Right hindlimb (tissue), 1 donor: ENCODE results near the gene UBL5.
"Not testable (repeated sequence)": the region's sequence is repeated elsewhere in the genome, so short reads cannot be mapped to it uniquely, and the experiment has no call there.

ENCODE experiments used
- DNase-seq: peaks from one replicate; pipeline ENCODE4 v3.0.0-alpha.2; 2018

The UBL5 gene

DNA sequence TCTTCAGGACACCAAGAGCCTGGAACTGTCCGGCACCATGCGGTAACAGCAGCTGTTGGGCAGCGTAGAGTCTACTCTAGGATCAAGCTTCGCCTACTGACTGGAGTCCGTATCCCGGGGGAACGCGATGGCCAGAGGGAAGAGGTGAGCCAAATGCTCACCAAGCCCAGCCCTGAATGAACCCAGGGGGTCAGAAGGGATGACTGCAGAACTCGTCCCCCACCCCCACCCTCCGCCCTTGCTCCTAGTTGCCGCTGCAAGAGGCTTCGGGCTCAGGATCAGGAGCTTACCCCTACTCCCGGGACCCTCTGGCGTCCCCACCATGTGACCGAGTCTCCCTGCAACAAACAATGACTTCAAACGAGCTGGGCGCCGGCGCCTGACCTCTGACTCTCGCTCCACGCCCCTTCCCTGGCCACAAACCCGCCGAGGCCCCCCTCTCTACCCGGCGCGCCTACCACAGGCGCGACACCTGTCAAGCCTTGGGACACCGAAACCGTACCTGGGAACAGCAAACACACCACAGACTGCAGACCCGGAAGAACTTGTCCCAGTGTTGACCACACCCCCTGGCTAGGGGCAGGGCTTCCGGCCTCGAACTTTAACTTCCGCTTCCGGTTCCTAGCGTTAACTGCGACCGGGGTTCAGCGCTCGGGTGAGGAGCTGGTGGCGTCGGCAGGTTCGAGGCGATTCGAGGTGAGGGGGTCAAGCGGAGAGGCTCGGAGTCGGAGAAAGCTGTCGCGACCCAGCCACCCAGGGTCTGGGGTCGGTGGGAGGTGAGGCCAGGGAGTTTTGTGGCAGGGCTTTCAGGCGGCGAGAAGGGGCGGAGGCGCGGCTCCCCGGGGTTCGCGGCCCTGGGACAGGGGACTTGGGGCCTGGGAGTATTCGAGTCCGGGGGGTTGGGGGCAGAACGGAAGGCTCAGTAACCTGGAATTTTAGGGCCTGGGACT, at the start of gene UBL5:
Gene UBL5 (plus strand): TSS at position 630 of the 950 bp plus-strand sequence. CDS start 420 bp downstream, outside the sequence.
- DNase-seq: peak; percentile 92

DNA sequence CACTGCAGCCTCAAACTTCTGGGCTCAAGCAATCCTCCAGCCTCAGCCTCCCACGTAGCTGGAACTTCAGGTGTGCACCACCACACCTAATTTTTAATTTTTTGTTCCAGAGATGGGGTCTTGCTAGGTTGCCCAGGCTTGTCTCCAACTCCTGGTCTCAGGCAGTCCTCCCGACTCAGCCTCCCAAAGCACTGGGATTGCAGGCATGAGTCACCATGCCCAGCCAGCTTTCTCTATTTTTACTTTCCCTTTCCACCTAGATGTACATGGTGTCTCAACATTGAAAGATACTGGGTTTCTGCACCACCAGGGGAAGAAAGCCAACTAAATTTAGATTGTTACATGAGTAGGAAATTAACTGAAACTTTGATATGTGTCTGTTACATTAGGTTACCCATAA, 45.4 kb upstream of the UBL5 start:
- no peak for DNase-seq

DNA sequence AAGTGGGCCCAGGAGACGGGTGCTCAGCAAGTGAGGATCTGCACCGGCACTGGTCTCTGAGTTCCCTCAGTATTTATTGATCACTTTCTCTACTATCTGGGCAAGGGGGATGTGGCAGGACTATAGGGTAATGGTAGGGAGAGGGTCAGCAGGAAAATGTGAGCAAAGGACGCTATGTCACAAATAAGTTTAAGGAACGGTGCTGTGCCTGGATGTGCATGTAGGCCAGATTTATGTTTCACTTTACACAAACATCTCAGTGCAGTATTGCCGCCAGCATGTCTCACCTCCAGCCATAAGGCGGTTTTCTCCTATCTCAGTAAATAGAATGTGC, 43.6 kb upstream of the UBL5 start:
- not testable (repeated sequence) for DNase-seq

DNA sequence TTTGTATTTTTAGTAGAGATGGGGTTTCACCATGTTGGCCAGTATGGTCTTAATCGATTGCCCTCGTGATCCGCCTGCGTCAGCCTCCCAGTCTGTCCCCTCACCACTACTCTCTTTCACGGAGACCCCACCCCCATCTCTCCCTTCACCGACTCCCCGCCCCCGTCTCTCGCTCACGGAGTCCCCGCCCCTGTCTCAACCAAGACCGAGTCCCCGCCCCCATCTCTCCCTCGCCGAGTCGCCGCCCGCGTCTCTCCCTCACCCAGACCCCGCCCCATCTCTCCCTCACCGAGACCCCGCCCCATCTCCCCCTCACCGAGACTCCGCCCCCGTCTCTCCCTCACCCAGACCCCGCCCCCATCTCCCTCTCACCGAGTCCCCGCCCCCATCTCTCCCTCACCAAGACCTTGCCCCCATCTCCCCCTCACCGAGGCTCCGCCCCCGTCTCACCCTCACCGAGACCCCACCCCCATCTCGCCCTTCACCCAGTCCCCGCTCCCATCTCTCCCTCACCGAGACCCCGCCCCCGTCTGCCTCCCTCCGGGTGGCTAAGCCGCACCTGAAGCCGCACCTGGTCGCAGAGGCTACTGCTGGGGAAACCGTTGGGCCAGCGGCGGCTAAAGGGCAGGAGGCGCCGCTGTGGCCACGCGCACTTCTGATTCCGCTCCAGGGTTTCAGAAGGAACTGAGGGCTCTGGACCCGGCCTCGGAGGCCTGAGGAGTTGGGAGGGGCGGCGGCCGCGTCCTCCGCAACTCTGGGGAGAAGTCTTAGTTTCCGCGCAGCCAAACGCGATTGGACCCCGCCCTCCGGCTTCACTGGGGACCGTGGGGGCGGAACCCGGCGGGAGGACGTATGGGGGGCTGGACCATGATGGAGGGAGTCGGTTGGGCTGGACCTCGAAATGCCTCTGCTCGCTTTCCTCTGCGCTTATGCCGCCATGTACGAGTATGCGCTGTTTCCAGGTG, 42.1 kb upstream of the UBL5 start:
- peak; percentile 99 for DNase-seq

DNA sequence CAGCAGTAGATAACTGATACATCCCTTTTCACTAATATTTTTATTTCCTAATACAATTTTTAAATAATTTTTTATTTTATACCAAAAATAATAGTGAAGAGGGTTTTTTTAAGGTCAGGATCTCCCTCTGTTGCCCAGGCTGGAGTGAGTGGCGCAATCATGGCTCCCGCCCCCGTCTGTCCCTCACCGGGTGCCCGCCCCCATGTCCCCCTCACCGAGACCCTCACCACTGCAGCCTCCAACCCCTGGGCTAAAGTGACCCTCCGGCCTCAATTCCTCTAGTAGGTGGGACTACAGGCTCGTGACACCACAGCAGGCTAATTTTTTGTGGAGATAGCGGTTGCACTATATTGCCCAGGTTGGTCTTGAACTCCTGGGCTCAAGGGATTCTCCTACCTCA, 41.4 kb upstream of the UBL5 start:
- DNase-seq: peak; percentile 30

DNA sequence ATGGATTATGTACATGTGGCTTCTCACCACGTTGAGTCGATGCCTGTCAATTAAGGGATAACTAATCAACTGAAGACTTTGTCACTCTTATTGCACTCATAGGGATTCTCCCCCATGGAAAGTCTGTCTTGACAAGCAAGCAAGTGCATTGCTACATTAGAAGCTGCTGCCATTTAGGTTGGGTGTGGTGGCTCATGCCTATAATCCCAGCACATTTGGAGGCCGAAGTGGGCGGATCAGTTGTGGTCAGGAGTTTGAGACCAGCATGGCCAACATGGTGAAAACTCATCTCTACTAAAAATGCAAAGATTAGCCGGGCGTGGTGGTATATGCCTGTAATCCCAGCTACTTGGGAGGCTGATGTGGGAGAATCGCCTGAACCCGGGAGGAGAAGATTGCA, 40.9 kb upstream of the UBL5 start:
- DNase-seq: no peak

DNA sequence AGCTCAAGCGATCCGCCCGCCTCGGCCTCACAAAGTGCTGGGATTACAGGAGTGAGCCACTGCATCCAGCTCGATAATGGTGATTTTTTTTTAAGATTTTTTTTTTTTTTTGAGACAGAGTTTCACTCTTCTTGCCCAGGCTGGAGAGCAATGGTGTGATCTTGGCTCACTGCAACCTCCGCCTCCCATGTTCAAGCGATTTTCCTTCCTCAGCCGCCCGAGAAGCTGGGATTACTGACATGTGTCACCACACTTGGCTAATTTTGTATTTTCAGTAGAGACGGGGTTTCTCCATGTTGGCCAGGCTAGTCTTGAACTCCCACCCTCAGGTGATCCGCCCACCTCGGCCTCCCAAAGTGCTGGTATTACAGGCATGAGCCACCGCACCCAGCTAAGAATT, 39.1 kb upstream of the UBL5 start:
- not testable (repeated sequence) for DNase-seq

DNA sequence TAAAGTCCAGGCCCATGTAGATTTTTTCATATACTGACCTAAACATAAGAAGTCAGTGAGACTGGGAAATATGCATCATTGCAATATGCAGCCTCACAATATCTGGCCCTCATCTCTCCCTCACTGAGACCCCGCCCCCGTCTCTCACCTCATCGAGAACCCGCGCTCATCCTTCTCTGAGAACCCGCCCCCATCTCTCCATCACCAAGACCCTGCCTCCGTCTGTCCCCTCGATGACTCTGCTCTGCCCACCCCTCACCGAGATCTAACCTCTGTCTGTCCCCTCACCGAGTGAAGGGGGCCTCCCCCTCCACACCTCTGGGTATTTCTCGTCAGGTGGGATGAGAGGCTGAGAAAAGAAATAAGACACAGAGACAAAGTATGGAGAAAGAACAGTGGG, 38.7 kb upstream of the UBL5 start:
- DNase-seq: no peak

DNA sequence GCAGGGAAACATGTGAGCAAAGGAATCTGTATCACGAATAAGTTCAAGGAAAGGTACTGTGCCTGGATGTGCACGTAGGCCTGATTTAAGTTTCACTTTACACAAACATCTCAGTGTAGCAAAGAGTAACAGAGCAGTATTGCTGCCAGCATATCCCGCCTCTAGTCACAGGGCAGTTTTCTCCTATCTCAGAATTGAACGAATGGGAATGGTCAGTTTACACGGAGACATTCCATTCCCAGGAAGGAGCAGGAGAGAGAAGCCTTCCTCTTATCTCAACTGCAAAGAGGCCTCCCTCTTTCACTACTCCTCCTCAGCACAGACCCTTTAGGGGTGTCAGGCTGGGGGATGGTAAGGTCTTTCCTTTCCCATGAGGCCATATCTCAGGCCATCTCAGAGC, 38.1 kb upstream of the UBL5 start:
- DNase-seq: not testable (repeated sequence)

DNA sequence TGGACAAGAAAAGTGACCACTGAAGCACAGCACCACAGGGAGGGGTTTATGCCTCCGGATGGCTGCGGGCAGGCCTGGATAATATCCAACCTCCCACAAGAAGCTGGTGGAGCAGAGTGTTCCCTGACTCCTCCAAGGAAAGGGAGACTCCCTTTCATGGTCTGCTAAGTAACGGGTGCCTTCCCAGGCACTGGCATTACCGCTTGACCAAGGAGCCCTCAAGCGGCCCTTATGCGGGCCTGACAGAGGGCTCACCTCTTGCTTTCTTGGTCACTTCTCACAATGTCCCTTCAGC, 36.7 kb upstream of the UBL5 start:
- DNase-seq: not testable (repeated sequence)

DNA sequence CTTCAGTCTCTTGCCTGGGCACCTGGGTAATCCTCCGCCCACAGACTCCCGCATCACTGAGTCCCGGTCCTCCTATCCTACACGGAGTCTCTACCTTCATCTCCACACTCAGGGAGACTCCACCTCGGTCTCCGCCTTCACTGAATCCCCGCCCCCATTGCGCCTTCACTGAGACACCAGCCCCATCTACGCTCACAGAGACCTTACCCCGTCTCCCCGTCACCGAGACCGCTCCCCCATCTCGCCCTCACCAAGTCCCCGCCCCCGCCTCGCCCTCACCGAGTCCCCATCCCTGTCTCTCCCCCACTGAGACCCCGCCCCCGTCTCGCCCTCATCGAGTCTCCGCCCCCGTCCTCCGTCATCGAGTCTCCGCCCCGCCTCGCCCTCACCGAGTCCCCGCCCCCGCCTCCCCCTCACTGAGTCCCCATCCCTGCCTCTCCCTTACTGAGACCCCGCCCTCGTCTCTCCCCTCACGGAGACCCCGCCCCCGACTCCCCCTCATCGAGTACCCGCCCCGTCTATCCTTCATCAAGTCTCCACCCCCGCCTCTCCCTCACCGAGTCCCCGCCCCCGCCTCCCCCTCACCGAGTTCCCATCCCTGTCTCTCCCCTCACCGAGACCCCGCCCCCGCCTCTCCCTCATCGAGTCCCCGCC, 36.0 kb upstream of the UBL5 start:
- peak; percentile 99 for DNase-seq

DNA sequence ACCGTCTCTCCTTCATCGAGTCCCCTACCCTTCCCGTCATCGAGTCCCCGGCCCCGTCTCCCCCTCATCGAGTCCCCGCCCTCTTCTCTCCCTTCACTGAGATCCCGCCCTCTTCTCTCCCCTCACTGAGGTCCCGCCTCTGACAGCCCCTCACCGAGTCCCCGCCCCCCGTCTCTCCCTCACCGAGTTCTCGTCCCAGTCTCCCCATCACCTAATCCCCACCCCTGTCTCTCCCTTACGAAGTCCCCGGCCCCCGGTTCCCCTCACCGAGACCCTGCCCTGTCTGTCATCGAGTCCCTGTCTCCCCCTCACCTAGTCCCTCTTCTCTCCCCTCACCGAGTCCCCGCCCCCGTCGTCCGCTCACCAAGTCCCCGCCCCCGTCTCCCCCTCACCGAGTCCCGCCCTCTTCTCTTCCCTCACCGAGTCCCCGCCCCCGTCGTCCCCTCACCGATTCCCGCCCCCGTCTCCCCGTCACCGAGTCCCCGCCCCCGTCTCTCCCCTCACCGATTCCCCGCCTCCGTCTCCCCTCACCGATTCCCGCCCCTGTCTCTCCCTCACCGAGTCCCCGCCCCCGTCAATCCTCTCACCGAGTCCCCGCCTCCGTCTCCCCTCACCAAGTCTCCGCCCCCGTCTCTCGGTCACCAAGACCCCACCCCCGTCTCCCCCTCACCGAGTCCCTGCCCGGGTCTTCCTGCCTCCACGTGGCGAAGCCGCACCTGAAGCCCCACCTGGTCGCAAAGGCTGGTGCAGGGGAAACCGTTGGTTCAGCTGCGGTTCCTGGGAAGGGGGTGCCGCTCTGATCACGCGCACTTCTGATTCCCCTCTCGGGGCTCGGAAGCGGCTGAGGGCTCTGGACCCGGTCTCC, 35.3 kb upstream of the UBL5 start:
- peak; percentile 99 for DNase-seq

DNA sequence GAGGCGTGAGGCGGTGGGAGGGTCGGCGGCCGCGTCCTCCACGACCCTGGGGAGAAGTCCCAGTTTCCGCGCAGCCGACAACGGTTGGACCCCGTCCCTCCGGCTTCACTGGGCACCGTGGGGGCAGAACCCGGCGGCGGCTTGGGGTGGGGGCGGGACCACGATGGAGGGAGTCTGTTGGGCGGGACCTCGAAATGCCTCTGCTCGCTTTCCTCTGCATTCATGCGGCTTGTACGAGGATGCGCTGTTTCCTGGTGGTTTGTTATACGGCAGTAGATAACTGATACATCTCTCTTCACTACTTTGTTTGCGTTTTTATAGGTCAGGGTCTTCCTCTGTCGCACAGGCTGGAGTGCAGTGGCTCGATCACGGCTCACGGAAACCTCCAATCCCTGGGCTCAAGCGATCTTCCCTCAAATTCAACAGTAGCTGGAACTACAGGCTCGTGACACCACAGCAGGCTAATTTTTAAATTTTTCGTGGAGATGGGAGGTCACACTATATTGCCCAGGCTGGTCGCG, 34.6 kb upstream of the UBL5 start:
- no peak for DNase-seq

DNA sequence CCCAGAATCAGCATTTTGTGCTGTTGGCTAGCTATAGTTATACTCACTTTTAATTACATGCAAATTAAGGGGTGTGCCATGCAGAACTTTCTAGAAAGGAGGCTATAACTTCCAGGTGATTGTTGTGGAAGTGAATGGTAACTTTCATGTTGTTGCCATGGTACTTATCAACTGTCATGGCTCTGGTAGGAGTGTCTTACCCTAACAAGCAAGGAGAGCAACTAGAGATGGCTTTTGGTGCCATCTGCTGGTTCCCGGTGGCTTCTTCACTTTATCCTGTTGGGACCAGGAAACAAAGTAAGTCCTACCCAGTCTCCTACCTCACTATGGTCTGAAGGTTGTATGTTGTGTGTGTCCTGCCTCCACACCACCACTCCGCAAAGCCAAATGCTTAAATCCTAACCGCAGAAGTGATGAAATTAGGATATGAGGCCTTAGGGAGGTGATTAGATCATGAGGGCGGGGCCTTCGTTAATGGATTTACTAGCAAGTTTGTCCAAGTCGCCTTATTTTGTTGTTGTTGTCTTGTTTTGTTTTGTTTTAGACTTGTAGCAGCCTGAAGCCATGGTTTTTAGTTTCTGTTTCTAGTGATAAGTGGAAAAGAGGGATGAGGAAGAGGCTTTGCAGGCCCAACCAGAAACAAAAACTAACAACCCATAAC, 31.5 kb upstream of the UBL5 start:
- DNase-seq: peak; percentile 88

DNA sequence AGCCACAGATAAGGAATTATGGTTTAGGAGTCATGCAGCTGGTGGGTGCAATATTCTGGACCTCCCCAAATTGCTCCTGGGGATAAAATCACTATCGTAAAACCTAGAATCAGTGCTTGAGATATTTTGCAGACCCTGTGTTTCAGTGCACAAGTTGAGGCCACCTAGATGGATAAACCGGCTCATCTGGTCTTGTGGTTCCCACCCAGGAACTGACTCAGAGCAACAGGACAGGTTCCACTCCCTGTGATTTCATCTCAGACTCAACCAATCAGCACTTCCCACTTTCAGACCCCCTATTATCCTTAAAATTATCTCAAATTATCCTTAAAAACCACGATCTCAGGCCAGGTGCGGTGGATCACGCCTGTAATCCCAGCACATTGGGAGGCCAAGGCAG, 29.8 kb upstream of the UBL5 start:
- DNase-seq: no peak

DNA sequence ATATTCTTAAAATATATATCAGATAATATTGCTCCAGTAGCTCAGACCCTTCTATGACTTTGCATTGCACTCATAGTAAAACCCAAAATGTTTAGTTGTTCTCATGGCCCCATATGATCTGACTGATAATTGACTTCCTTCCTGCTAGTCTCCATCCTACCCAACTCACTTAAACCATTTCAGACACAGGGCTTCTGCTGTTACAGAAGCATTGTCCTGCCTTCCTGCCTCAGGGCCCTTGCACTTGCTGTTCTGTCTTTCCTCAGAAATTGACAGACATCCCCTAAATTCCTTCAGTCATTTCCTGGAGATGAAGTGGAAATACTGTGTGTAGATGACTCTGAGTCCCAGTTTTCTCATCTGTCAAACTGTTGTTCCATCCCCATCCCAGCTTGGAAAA, 28.6 kb upstream of the UBL5 start:
- DNase-seq: no peak

DNA sequence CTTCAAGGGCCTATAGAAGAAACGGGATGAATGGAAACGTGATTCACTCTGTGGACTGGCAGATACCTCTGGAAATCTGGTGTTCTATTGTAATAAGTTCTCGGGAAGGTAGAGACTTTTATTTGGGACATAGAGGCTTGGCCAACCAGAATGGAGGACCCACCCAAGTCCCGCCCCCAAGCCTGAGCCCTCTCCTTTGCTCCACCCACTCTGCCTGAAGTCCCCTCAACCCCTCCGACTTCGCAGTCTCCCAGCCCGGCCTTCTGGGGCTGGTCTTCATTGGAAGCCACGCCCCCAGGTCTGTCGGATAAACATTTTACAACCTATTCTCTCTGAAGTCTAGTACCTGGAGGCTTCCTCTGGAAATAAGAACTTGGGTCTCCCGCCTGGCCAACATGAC, 25.7 kb upstream of the UBL5 start:
- DNase-seq: no peak

DNA sequence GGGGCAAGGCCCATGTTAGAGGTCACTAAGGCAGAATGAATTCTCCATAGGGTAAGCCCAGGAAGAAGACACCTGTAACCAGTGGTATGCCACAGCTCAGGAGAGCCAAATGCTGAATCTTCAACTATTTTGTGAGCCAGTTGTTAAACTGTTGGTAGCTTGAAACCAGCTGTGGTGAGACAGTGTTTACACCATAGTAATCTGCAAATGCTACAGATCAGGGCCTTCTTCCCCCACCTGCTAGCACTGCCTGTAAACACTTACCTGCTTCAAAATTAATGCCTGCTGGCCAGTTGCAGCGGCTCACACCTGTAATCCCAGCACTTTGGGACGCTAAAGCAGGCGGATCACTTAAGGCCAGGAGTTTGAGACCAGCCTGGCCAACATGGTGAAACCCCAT, 20.9 kb upstream of the UBL5 start:
- no peak for DNase-seq

DNA sequence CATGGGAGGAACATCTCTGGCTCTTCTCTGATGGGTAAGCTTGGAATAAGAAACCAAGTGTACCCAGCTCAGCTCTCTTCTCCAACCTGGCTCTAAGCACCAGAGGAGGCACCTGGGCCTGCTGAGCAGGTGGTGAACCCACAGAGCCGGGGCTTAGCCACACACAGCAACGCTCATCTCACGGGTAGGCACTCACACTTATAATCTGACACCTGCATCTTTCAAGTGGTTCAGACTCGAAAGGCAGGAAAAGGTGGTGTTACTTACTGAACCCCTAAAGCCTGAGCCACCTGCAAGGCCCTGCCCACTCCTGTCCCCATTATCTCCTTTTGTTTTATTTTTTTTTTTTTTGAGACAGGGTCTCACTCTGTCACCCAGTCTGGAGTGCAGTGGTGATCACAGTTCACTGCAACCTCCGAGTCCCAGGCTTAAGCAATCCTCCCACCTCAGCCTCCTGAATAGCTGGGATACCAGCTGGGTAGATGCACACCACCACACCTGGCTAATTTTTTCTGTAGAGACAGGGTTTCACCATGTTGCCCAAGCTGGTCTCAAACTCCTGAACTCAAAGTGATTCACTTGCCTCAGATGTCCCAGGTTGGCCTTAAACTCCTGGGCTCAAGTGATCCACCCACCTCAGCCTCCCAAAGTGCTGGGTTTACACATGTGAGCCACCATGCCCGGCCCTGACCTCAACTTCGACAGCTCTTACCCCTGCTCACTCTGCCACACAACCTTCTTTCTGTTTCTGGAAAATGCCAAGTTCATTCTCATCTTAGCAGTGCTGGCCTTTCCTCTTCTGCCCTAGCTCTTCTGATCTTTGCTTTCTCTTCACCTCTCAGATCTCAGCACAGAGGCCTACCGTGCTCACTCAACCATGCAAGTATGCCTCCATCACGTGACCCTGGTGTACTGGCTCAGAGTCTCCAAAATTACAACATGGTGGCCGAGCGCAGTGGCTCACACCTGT, 18.6 kb upstream of the UBL5 start:
- no peak for DNase-seq

DNA sequence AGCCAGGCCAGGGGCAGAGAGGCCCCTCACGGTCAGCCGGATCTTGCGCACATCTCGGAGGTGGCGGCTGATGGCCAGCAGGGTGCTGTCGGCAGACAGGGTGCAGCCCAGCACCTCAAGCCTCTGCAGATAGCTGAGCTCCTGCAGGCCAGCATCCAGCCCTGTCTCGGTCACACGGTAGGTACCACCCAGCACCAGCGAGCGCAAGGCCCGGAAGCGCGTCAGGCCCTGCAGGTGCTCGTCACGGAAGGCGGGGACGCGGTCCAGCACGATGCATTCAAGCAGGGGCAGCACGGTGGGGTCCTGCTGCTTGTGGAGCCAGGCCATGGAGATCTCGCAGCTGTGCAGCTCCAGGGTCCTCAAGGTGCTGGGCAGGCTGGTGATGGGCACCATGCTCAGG, 16.6 kb upstream of the UBL5 start:
- no peak for DNase-seq
